Mesodermal cell (in vitro differentiated cells): Measurements from ENCODE around the gene SIVA1.

Source experiments
- H3K27ac ChIP-seq: 2 replicates; pipeline ENCODE4 v1.7.0; 2013; ENCODE audit warnings: mild to moderate bottlenecking, low read depth, low read length, moderate library complexity; ENCODE audit not compliant: severe bottlenecking
- H3K36me3 ChIP-seq: 2 replicates; pipeline ENCODE4 v1.7.1; 2013; ENCODE audit warnings: mild to moderate bottlenecking, low read length, moderate library complexity; ENCODE audit not compliant: control insufficient read depth, insufficient read depth
- H3K4me1 ChIP-seq: one replicate; pipeline ENCODE4 v1.7.1; 2013; ENCODE audit warnings: mild to moderate bottlenecking, low read length; ENCODE audit not compliant: insufficient read depth, control insufficient read depth, poor library complexity, severe bottlenecking
- H3K4me3 ChIP-seq: 2 replicates; pipeline ENCODE4 v1.7.0; 2013; ENCODE audit warnings: low read length, control low read depth, mild to moderate bottlenecking; ENCODE audit not compliant: insufficient read depth, poor library complexity, severe bottlenecking; ENCODE audit errors: extremely low read depth
- H3K9me3 ChIP-seq: 2 replicates; pipeline ENCODE4 v1.7.1; 2013; ENCODE audit warnings: mild to moderate bottlenecking, low read length, moderate library complexity; ENCODE audit not compliant: control insufficient read depth
- WGBS, 2 experiments: methylation state at CpG; one replicate each; pipeline ENCODE4 v1.1.5; 2013; ENCODE audit warnings: missing lambda C conversion rate in 2 of 2; ENCODE audit not compliant: insufficient coverage in 2 of 2; 5-methylcytosine and 5-hydroxymethylcytosine counted together

The SIVA1 gene

DNA sequence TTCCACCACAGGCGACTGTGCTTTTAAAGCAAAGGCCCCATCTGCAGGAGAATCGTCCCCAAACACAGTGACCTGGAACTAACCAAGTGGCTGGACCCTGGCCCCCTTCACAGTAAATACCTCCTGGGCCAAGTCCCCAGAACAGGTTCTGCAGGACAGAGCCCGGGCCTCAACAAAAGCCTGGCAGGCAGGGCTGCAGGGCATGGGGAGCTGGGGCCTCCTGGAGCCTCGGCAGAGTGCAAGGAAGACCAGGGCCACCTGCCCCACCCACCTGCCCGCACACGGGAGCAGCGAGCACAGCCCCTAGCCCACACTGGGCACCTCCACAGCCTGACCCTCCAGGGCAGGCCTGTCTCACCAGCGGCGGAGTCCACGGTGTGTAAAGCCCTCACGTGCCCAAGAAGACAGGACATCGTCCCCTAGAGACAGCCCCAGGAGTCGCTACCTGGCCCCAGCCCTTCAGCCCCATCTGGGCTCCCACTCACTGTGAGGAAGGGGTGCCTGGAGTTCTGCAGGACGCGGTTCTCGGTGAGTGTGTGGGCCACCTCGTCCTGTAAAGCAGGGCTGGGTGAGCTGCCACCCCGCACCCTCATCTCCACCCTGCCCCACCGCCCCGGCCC is 21.6 kb downstream of the SIVA1 start:
- WGBS, 2 experiments: 91 to 96% methylated on average over 16 to 19 of the region's 20 CpGs
- H3K36me3 ChIP-seq: peaks cover 71% of the 10 kb centered on the region

GRCh38 chr14:104775073-104775489 is 22.1 kb downstream of the SIVA1 start:
- H3K9me3 ChIP-seq: no peaks in the 10 kb centered on the region
- no peak overlapping the region for H3K27ac ChIP-seq
- H3K4me3 ChIP-seq: no peak overlapping the region
- WGBS, 2 experiments: 95 to 97% methylated on average over 13 of the region's 13 CpGs
- peaks cover 3% of the 10 kb centered on the region for H3K4me1 ChIP-seq
- H3K36me3 ChIP-seq: peaks cover 76% of the 10 kb centered on the region

More for the DNA sequence above, 21.6 kb downstream of the SIVA1 start:
- Histone ChIP-seq H3K4me1 (peaks cover 8% of the 10 kb centered on the region), H3K27ac (no peak overlapping the region), H3K4me3 (no peak overlapping the region), H3K9me3 (no peaks in the 10 kb centered on the region)

DNA sequence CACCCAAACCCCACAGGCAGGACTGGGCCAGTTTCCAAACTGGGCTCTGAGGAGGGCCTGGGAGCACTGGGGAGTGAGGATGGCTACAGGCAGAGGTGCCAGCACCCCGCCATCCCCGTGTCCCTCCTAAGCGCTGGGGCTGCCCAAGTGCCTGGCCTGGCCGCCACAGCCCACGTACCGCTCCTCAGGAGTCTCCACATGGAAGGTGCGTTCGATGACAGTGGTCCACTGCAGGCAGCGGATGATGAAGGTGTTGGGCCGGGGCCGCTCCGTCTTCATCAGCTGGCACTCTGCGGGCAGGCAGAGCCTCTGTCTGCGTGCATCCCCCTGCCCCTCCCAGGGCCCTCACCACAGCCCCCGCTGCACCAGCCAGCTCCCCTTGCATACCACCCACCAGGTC is 23.5 kb downstream of the SIVA1 start:
- WGBS, 2 experiments: 97 to 98% methylated on average over 15 of the region's 15 CpGs
- peaks cover 77% of the 10 kb centered on the region for H3K36me3 ChIP-seq
- H3K4me3 ChIP-seq: no peak overlapping the region

GRCh38 chr14:104776961-104777807 is 24.2 kb downstream of the SIVA1 start:
- H3K4me3 ChIP-seq: no peak overlapping the region
- peak overlapping the region; percentile 16 for H3K27ac ChIP-seq
- peaks cover 73% of the 10 kb centered on the region for H3K36me3 ChIP-seq
- H3K4me1 ChIP-seq: no peaks in the 10 kb centered on the region
- no peaks in the 10 kb centered on the region for H3K9me3 ChIP-seq
- 86 to 91% methylated on average over 8 to 12 of the region's 16 CpGs for whole genome bisulfite sequencing, 2 experiments

More for the DNA sequence above, 23.5 kb downstream of the SIVA1 start:
- H3K4me1 ChIP-seq: no peaks in the 10 kb centered on the region
- H3K27ac ChIP-seq: no peak overlapping the region
- H3K9me3 ChIP-seq: no peaks in the 10 kb centered on the region

DNA sequence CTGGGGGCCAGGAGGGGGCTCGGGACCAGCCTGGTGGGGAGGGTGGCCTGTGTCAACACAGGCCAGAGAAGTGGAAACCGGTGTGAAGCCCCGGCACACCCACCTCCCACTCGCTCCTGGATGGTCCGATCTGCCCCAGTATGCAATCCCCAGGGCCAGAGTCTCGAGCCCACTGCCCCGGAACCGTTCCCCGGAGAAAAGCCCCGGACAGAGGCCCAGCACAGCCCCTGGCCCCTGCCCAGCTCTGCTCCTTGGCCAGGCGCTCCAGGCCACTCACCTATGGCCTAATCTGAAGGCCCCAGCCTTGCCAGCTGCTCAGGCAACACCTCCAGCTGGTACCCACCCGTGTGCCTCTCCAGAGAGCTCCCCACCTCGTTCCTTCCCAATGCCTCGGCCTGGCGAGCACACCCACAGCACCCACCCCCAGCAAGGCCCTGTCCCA is 24.9 kb downstream of the SIVA1 start:
- Histone ChIP-seq H3K36me3 (peaks cover 69% of the 10 kb centered on the region), H3K4me1 (no peaks in the 10 kb centered on the region), H3K4me3 (no peak overlapping the region), H3K9me3 (no peaks in the 10 kb centered on the region), H3K27ac (no peak overlapping the region)
- 83 to 91% methylated on average over 13 to 14 of the region's 15 CpGs for WGBS, 2 experiments

- peaks cover 62% of the 10 kb centered on the region for H3K36me3 ChIP-seq
- no peaks in the 10 kb centered on the region for H3K4me1 ChIP-seq
- H3K27ac ChIP-seq: no peak overlapping the region
- 94 to 98% methylated on average over 11 to 13 of the region's 15 CpGs for WGBS, 2 experiments
- H3K4me3 ChIP-seq: no peak overlapping the region
- H3K9me3 ChIP-seq: no peaks in the 10 kb centered on the region
Observed at GRCh38 chr14:104778694-104779331, 25.9 kb downstream of the SIVA1 start.

- H3K36me3 ChIP-seq: peaks cover 56% of the 10 kb centered on the region
- no peaks in the 10 kb centered on the region for H3K4me1 ChIP-seq
- no peak overlapping the region for H3K27ac ChIP-seq
- WGBS, 2 experiments: 95 to 97% methylated on average over 25 to 32 of the region's 32 CpGs
- H3K4me3 ChIP-seq: no peak overlapping the region
- no peaks in the 10 kb centered on the region for H3K9me3 ChIP-seq
Observed at GRCh38 chr14:104779776-104780512, 27.0 kb downstream of the SIVA1 start.

DNA sequence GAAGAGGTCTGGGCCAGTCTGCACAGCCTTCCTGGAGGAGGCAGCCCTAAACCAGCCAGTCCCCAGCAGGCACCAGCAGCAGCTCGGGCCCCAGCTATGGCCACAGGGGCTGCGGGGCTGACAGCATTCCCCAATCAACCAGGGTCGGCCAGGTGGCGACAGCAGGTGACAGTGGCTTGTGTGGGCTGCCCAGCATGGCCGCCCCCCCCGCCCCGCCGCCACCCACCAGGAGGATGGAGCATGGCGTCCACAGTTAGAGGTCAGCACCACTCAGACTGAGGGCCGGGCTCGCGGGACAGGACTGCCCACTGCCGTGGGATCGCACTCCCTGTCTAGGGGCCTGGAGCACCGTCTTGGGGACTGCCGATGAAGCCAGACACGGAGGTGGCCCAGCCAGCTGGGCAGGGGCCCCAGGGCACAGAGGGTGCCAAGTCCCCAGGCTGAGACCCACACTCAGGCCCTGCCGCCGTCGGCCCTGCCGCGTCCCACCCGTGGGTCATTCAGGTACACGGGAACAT is 27.6 kb downstream of the SIVA1 start:
- WGBS, 2 experiments: 95 to 97% methylated on average over 23 to 24 of the region's 24 CpGs
- no peaks in the 10 kb centered on the region for H3K9me3 ChIP-seq
- no peak overlapping the region for H3K27ac ChIP-seq
- H3K36me3 ChIP-seq: peaks cover 54% of the 10 kb centered on the region
- H3K4me1 ChIP-seq: no peaks in the 10 kb centered on the region
- H3K4me3 ChIP-seq: no peak overlapping the region

- Histone ChIP-seq H3K4me3 (no peak overlapping the region), H3K27ac (no peak overlapping the region), H3K36me3 (peaks cover 56% of the 10 kb centered on the region), H3K9me3 (no peaks in the 10 kb centered on the region), H3K4me1 (no peaks in the 10 kb centered on the region)
- WGBS, 2 experiments: 94 to 97% methylated on average over 13 to 16 of the region's 20 CpGs
Observed at GRCh38 chr14:104781271-104782077, 28.5 kb downstream of the SIVA1 start.
